HG02938 (cell line): ENCODE data around the gene TSNAX.
"Not testable (repeated sequence)": the region's sequence is repeated elsewhere in the genome, so short reads cannot be mapped to it uniquely, and the experiment has no call there.

Experiments
- ATAC-seq: cut with Tn5 transposase; IDR thresholded peaks from one replicate; pipeline ENCODE4 v1.9.1; 2021; ENCODE audit warnings: mild to moderate bottlenecking, moderate library complexity; ENCODE audit not compliant: unreplicated experiment

The TSNAX gene

GRCh38 chr1:231558708-231559185, 30.3 kb downstream of the TSNAX start:
- ATAC-seq: no peak

GRCh38 chr1:231561647-231562383, 33.3 kb downstream of the TSNAX start:
- no peak for ATAC-seq

GRCh38 chr1:231563247-231563646, 34.8 kb downstream of the TSNAX start:
- no peak for ATAC-seq

GRCh38 chr1:231564373-231564772, 35.9 kb downstream of the TSNAX start:
- ATAC-seq: no peak

GRCh38 chr1:231566496-231566895, 38.0 kb downstream of the TSNAX start:
- no peak for ATAC-seq

GRCh38 chr1:231570262-231570661, 41.8 kb downstream of the TSNAX start:
- ATAC-seq: not testable (repeated sequence)

GRCh38 chr1:231571904-231572303, 43.4 kb downstream of the TSNAX start:
- ATAC-seq: no peak

GRCh38 chr1:231575472-231575871, 47.0 kb downstream of the TSNAX start:
- no peak for ATAC-seq

- no peak for ATAC-seq
Measured at GRCh38 chr1:231576804-231577718, 48.6 kb downstream of the TSNAX start.

GRCh38 chr1:231580874-231581273, 52.4 kb downstream of the TSNAX start:
- no peak for ATAC-seq

GRCh38 chr1:231581859-231582258, 53.4 kb downstream of the TSNAX start:
- no peak for ATAC-seq

- no peak for ATAC-seq
Measured at GRCh38 chr1:231583376-231583775, 54.9 kb downstream of the TSNAX start.

- no peak for ATAC-seq
Measured at GRCh38 chr1:231584117-231584516, 55.6 kb downstream of the TSNAX start.

- ATAC-seq: no peak
Measured at GRCh38 chr1:231584921-231585320, 56.5 kb downstream of the TSNAX start.

GRCh38 chr1:231590453-231591198, 62.2 kb downstream of the TSNAX start:
- no peak for ATAC-seq

GRCh38 chr1:231591466-231591865, 63.0 kb downstream of the TSNAX start:
- ATAC-seq: no peak

GRCh38 chr1:231592809-231593208, 64.3 kb downstream of the TSNAX start:
- no peak for ATAC-seq

- not testable (repeated sequence) for ATAC-seq
Measured at GRCh38 chr1:231593264-231593663, 64.8 kb downstream of the TSNAX start.

- no peak for ATAC-seq
Measured at GRCh38 chr1:231594123-231594522, 65.7 kb downstream of the TSNAX start.

GRCh38 chr1:231594749-231595148, 66.3 kb downstream of the TSNAX start:
- no peak for ATAC-seq

- ATAC-seq: no peak
Measured at GRCh38 chr1:231596337-231596791, 67.9 kb downstream of the TSNAX start.
